DMS 273 (cell line): ENCODE measurements around the gene MET.
A peak's percentile ranks its signal among the peaks of the same experiment; 100 is the strongest.

Experiments used
- DNase-seq: peaks from one replicate; lab custom pipeline; 2025; ENCODE audit not compliant: unreplicated experiment; lab: John Stamatoyannopoulos, UW

The MET gene

DNA sequence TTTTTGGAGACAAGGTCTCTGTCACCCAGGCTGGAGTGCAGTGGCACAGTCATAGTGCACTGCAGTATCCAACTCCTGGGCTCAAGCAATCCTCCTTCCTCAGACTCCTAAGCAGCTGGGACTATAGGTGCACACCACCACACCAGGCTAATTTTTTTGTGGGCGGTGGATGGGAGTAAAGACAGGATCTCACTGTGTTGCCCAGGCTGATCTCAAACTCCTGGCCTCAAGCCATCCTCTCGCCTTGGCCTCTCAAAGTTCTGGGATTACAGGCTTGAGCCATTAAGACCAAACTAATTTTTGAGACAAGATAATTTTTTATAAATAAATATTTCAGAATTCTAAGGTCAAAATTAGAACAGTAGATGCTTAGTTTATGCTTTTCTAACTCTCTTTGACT is 109.6 kb downstream of the MET start:
- no peak for DNase-seq

DNA sequence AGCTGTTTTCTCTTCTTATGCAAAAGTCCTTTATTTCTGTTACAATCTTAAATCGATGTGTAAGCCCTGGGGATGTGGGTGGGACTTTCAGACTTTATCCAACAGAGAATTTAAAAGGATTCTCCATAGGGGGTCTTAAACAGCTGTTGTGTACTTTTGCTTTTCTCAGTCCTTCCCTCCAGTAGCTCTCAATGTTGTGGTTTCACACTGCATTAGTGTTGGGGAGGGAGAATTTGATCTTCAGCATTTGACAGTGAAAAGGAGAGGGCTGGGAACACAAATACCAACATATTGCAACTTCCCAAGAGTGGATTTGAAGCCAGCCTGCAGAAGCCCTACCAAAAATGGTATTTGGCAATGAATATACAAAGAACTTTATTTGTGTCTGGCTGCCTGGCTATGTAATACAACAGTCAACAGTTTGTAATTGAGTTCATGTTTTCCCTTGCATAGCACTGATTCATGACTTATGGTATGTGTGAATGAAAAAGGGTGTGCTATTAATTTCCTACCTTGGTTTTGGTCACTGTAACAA is 110.2 kb downstream of the MET start:
- peak; percentile 35 for DNase-seq

DNA sequence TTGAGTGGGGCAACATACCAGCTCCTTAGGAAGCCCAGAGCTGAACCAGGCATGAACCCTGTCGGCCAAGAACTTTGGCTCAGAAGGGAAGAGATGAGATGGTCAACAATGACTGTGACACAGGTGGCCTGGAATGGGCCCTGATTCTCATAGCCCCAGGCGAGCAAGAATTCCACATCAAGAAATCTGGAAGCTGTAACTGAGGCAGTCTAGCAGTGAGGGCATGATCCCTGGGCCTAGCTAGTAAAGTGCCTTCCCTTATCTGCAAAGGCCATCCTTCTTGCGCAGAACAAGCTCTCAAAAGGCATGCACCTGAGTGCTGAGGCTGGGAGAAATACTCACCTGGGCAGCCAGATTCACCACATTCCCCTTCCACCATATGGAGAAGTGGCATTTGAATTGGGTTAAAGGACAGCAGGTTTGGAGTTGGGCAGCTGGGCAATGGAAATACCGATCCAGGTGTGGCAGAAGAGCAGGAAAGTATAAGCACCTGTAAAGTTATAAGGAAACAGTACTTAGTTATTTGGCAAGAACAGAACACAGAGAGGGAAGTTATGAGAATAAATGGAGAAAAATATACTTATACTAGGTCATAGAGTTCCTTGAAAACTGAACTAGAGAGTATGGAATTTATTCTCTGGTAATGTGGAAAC is 111.8 kb downstream of the MET start:
- no peak for DNase-seq

DNA sequence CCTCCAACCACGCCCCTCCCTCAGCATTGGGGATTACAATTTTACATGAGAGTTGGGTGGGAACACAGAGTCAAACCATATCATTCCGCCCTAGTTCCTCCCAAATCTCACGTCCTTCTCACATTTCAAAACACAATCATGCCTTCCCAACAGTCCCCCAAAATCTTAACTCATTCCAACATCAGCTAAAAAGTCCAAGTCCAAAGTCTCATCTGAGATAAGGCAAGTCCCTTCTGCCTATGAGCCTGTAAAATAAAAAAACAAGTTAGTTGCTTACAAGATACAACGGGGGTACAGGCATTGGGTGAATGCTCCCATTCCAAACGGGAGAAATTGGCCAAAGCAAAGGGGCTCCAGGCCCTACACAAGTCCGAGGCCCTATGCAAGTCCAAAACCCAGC is 112.7 kb downstream of the MET start:
- DNase-seq, result no peak

DNA sequence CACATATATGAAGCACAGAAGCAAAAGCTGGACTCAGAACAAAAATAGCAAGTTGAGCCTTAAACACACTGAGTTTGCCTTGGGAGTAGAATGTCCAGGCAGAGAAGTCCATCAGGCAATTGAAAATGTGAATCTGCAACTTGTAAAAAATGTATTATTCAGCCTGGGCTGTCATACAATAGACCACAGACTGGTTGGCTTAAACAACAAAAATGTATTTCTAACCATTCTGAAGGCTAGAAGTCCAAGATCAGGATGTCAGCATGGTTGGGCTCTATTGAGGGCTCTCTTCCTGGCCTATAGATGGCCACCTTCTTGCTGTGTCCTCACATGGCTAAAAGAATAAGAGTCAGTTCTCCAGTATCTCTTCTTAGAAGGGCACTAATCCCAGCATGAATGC is 113.8 kb downstream of the MET start:
- DNase-seq, result no peak

DNA sequence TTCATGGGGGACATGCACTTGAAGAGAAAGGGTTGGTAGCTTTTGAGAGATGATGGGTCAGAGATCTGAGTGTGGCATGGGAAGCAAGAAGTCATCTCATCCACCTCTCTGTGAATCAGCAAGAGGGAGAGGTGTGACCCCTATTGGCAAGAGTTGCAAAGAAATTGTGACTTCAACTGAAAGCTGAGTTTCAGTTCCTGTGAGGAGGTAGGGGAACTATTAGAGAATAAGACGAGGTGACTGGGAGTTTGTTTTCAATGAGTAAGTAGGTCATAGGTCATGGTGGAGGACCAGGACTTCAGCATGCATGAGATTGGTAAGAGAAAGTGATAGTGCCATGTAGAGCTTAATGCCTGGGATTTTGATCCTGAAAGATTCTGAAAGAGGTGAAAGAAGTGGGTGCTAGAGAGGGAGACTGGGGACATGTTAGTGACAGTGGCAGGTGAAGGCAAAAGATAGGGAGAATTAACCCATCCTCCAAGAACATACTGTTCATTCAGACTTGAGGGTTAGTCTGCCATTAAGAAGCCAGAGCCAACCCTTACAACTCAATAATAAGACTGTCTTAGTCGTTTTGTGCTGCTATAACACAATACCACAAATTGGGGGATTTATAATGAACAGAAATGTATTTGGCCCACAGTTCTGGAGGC is 114.9 kb downstream of the MET start:
- peak; percentile 38 for DNase-seq

DNA sequence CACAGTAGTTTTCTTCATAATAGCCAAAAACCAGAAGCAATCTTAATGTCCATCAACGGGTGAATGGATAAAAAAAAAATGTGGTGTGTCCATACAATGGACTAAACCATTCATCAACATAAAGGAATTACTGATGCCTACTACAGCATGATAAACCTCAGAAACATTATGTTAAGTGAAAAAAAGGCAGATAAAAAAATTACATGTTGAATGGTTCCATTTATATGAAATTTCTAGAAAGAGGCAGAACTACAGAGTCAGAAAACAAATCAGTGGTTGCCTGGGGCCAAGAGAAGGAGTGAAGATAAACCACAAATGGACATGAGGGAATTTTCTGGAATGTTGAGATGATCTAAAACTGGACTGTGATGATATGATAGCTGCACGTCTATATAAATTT is 115.9 kb downstream of the MET start:
- no peak for DNase-seq

DNA sequence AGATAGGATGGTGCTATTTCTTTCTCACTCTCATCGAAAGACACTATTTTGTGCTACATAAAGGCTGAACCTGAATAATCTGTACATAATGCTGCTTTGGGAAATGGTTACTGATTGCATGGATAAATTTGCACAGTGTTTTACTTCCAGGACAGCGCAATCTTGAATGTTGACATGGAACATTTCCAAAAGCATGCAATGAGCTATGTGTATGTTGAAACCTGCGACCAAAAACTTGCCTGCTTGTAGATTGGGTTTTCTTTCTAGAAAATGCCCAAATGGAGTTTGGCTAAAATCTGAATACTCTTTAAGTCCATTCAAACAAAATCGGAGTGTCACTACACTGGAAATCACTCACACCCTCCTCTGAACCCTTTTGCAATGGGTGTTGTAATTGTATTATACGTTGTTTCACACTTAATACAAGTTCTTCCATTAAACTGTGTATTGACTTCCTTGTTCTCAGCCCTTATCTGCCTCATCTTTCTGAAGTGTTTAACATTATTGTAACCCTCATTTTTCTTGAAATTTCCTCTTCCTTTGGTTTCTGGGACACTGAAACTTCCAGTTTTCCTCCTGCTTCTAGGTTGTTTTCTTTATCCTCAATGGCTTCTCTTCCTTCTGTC is 116.7 kb downstream of the MET start:
- no peak for DNase-seq

DNA sequence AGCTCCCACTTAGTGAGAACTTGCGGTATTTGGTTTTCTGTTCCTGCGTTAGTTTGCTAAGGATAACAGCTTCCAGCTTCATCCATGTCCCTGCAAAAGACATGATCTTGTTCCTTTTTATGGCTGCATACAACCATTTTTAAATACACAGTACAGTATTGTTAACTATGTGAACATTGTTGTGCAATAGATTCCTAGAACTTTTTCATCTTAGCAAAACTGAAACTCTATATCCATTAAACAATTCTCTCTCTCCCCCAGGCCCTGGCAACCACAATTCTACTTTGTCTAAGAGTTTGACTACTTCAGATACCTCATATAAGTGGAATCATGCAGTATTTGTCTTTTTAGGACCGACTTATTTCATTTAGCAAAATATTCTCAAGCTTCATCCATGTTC is 118.0 kb downstream of the MET start:
- DNase-seq, result no peak

DNA sequence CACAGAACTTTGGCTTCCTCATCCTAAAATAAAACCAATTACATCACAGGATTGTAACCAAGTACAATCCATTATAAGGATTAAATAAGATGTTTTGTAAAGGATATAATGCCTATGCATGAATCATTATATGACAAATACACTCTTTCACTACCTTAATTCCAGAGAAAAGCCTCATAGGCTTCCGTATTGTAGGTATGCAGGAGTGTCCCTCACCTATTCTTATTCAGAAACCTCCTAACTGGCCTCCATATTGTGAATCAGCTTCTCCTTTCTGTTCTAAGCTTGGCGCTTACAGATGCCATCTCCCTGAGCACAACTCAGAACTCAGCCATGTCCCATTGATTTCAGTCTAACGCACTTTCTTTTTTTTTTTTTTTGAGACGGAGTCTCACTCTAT is 120.8 kb downstream of the MET start:
- DNase-seq, result no peak

DNA sequence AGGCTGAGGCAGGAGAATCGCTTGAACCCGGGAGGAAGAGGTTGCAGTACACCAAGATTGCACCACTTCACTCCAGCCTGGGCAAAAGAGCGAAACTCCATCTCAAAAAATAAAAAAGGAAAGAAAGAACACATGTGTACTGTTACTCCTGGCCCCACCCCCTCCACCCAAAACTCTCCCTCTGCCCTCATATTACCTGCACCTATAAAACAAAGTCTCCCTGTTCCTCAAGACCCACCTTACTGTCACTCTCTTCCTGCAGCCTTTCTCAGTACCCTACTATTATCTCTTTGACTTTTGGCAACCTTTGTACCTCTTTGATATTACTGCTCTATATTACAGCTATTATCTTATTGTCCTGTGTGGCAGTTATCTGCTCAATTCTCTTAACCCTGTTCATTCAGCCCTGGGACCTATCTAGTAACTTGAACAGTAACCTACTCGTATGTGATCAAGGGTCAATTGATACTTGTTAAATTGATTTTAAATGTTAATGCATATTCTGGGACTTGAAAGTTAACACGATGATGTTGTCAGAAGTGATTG is 121.9 kb downstream of the MET start:
- DNase-seq, result no peak

DNA sequence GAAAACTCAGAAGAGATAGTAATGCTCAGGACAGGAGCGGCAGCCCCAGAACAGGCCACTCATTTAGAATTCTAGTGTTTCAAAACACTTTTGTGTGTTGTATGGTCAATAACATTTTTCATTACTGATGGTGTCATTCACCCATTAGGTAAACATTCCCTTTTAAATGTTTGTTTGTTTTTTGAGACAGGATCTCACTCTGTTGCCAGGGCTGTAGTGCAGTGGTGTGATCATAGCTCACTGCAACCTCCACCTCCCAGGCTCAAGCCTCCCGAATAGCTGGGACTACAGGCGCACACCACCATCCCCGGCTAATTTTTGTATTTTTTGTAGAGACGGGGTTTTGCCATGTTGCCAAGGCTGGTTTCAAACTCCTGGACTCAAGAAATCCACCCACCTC is 124.5 kb downstream of the MET start:
- no peak for DNase-seq

DNA sequence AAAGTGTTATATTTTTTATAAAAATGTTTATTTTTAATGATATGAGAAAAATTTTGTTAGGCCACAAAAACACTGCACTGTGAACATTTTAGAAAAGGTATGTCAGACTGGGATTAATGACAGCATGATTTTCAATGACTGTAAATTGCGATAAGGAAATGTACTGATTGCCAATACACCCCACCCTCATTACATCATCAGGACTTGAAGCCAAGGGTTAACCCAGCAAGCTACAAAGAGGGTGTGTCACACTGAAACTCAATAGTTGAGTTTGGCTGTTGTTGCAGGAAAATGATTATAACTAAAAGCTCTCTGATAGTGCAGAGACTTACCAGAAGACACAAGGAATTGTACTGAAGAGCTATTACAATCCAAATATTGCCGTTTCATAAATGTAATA is 125.6 kb downstream of the MET start:
- DNase-seq, result no peak

DNA sequence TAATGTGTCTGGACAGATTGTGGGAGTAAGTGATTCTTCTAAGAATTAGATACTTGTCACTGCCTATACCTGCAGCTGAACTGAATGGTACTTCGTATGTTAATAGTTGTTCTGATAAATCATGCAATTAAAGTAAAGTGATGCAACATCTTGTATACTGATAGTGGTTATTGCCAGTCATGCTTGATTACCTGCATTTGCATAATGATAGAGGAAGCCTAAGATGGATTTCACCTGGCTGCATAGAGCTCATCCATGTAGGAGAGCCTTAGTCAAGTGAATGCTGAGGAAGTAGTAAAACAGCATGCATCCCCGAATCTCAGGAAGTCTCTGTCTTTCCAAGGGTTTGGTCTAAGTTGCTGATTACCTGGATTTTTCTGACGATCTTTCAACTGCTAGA is 126.2 kb downstream of the MET start:
- no peak for DNase-seq

DNA sequence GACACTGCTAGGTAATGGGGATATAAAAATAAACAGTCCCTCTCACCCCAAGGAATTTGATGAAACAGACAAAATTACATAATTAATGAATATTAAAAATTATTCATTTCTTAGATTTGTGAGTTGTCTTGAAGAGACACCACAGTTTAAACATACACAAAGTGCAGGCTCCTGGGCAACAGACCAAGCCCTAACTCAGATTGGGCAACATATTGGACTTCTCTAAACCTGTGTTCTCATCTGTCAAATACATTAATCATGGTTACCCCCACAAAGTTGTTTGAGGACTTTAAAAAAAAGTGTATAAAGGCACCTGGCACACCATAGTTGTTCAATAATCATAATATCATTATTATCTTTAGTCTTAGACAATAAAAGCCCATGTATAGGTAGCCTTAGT is 127.9 kb downstream of the MET start:
- DNase-seq, result no peak

DNA sequence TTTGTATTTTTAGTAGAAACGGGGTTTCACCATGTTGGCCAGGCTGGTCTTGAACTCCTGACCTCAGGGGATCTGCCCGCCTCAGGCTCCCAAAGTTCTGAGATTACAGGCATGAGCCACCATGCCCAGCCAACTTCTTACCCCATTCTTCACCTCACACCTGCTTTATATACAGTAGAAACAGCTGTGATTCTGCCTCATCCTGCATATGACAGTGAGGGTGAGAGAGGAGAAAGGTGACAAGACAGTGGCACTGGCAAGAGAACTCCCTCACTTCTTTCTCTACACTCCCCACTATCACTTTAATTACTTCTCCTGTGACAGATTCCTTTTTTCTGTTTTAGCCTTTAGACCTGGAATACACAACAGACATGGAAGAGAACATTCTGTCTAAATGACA is 128.6 kb downstream of the MET start:
- DNase-seq, result no peak

DNA sequence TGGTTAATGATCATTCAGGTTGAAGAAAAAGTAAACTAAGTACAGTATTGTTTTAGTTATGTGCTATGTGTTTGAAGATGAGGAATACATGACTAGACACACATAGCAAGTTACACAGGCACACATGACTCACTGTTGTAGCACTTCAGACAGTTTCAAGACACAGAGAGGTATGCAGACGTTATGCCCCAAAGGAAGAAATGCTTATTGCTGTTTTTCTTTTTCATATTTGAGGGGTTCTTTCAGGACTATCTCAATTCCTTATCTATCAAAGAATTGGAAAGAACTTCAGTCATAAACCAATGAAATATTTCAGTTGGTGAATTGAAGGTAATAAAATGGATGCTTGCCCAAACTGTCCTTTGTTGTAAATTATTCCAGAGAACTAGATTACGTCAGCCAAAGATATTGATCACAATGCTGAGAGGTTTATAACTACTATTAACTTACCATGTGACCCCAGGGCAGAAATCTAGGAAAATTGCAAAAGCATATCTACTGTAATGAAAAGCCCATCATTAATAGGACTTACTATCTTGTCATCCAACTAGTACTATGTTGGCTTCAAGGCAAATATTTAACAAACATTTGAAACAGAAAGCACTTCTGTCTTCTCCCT is 129.2 kb downstream of the MET start:
- no peak for DNase-seq

DNA sequence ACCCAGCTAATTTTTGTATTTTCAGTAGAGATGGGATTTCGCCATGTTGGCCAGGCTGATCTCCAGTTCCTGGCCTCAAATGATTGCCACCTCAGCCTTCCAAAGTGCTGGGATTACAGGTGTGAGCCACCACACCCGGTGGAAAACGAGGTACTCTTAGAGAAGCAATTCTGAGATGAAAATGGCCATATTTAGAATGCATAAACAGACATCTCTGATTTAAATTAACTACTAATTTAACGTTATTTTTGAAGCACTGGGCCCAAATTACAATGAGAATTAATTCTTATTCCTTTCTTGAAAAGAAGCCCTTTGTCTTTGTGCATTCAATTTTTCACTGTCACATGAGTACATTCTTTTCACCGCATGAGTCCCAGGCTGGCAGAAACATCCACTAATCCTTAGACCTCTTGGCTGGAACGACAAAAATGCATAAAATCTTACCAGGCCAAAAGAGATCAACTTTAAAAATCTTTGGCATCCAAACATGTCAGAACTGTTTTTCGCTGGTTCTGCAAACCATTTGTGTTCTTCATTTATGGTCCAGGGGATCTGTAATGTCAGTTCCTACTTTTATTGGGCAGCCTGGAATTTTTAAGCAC is 130.2 kb downstream of the MET start:
- no peak for DNase-seq

DNA sequence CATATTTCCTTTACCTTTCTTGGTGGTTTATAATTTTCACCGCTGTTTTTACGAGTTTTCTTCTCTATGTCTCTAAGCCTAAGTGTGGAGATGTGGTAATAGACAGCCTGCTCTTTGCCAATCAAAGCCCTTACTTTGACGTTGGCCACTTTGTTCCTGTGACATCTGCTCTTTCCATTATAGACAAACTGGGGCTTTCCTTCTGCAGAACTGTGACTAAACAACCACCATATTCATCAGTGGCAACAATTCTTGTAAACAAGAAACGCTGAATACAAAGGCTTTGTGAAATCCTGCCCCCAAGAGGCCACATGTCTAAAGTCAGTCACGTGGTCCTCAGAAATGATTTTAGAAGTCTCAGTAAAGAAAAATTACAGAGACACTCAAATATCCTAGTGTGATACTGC is 130.8 kb downstream of the MET start:
- peak; percentile 76 for DNase-seq

DNA sequence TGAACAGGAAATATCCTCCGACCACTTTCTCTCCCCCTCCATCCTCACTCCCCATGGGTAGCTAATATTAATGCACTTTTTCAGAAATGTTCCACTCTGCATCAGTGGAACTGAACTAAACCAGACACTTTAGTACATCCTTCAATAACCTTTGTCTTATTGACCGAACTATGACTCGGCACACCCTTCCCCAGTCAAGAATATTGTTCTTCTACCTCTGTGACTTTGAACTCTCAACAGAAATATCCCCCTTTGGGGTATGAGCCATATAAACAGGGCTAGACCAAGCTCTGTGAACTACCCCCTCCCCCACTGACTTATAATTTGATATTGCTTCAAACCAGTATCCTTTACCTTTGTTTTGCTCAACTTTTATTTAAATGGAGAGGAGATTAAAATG is 132.5 kb downstream of the MET start:
- DNase-seq, result peak; percentile 13

DNA sequence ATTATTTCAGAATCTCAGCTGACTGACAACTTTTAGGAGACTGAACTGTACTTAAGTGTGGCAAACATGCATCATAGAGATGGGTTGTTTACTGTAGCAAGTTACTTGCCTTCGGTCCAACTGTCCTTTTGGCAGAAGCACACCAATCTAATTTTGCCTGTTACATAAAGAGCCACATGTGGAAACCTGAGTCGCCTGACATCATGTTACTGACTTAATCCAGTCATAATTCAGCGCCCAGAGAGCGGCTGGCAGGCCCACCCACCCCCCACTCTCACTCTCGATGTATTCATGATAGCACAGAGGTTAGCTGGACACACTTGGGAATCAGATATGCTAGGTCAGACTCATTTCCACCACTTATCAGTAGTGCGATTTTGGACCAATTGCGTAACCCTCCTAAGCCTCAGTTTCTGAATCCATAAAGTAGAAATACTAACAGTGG is 133.1 kb downstream of the MET start:
- DNase-seq, result peak; percentile 93
